T-cell (primary cell): ENCODE results near the gene SRP68. TPM values are rescaled to one million over a fixed set of nuclear protein-coding genes. Genes with fewer than 3 reads are reported as not detected.

Experiments
- ATAC-seq, 4 experiments: fragments of 200-7000 bp in 3 of 4; fragments of 150-1000 bp in 1 of 4; cut with Tn5 transposase; replicated peaks in 1 of 4; 1 replicate in 3 of 4; 2 replicates in 1 of 4; pipeline ENCODE4 v1.10.0; 2021; ENCODE audit warnings: moderate library complexity in 3 of 4, mild to moderate bottlenecking in 2 of 4, moderate number of reproducible peaks in 1 of 4
- CTCF ChIA-PET, 2 donors: fragments of 300-600 bp; sonication (Branson Sonifier 250); formaldehyde crosslinking; loops; one replicate each; lab custom pipeline; 2022; ENCODE audit warnings: antibody characterized with exemption in 2 of 2; lab: Charles Lee
- POLR2A ChIA-PET, 2 donors: fragments of 300-600 bp; sonication (Branson Sonifier 250); formaldehyde crosslinking; loops; one replicate each; lab custom pipeline; 2022; ENCODE audit warnings: antibody characterized with exemption in 2 of 2; lab: Charles Lee
- DNase-seq, 35 experiments: peaks; one replicate each; pipeline versions ENCODE4 v3.0.0 to v3.0.0-alpha.2; 2013 to 2023
- H3K27ac ChIP-seq: one replicate; pipeline ENCODE4 v1.5.1; 2013; ENCODE audit warnings: low read length
- H3K27me3 ChIP-seq, 2 experiments: replicated peaks in 1 of 2; 1 replicate in 1 of 2; 2 replicates in 1 of 2; pipeline versions ENCODE4 v1.6.1 to v1.7.0; 2013; ENCODE audit warnings: low read length in 1 of 2, mixed read lengths in 1 of 2; ENCODE audit not compliant: control insufficient read depth in 2 of 2, insufficient read depth in 2 of 2; ENCODE audit errors: extremely low read depth in 1 of 2
- H3K36me3 ChIP-seq, 2 donors: 1 replicate in 1 of 2; 2 replicates in 1 of 2; pipeline versions ENCODE4 v1.6.1 to v1.7.0; 2013; ENCODE audit warnings: low read length in 1 of 2; ENCODE audit not compliant: control insufficient read depth in 2 of 2, insufficient read depth in 1 of 2; ENCODE audit errors: extremely low read depth in 1 of 2
- H3K4me1 ChIP-seq, 2 experiments: 1 replicate in 1 of 2; 2 replicates in 1 of 2; pipeline versions ENCODE4 v1.6.1 to v1.7.0; 2013; ENCODE audit warnings: low read length in 2 of 2, mixed read lengths in 1 of 2; ENCODE audit not compliant: insufficient read depth in 2 of 2, control insufficient read depth in 1 of 2; ENCODE audit errors: extremely low read depth in 1 of 2
- H3K4me3 ChIP-seq, 2 donors: 1 replicate in 1 of 2; 2 replicates in 1 of 2; pipeline versions ENCODE4 v1.5.1 to v1.7.0; 2013; ENCODE audit warnings: mild to moderate bottlenecking in 2 of 2, low read length in 1 of 2, moderate library complexity in 1 of 2; ENCODE audit not compliant: control insufficient read depth in 1 of 2; ENCODE audit errors: extremely low read depth in 1 of 2
- H3K9me3 ChIP-seq: 2 replicates; pipeline ENCODE4 v1.7.0; 2013
- H3K27ac Mint-ChIP-seq, 2 donors: one replicate each; pipeline ENCODE4 v1.8.0; 2020 to 2021; ENCODE audit warnings: mild to moderate bottlenecking in 2 of 2, mixed read lengths in 2 of 2
- H3K27me3 Mint-ChIP-seq, 2 donors: one replicate each; pipeline ENCODE4 v1.8.0; 2021 to 2022; ENCODE audit warnings: mixed read lengths in 2 of 2
- H3K36me3 Mint-ChIP-seq: one replicate; pipeline ENCODE4 v1.8.0; 2021; ENCODE audit warnings: mixed read lengths
- H3K4me1 Mint-ChIP-seq, 3 donors: one replicate each; pipeline ENCODE4 v1.8.0; 2020 to 2022; ENCODE audit warnings: mixed read lengths in 3 of 3, mild to moderate bottlenecking in 1 of 3
- H3K4me3 Mint-ChIP-seq, 3 donors: one replicate each; pipeline ENCODE4 v1.8.0; 2020 to 2022; ENCODE audit warnings: mild to moderate bottlenecking in 3 of 3, mixed read lengths in 3 of 3, moderate library complexity in 3 of 3
- H3K9me3 Mint-ChIP-seq, 3 donors: one replicate each; pipeline ENCODE4 v1.8.0; 2020 to 2022; ENCODE audit warnings: mixed read lengths in 3 of 3
- WGBS: methylation state at CpG from one replicate; pipeline ENCODE4 v1.1.5; 2013; ENCODE audit warnings: missing lambda C conversion rate; ENCODE audit not compliant: insufficient coverage; 5-methylcytosine and 5-hydroxymethylcytosine counted together
- total RNA-seq, 35 experiments: library from RNA in 6 of 35; stranded (reverse) in 6 of 35; fragments of 120-200 nt in 1 of 35; gene quantifications; one replicate each; pipeline versions ENCODE4 v1.2.1 to v1.2.4 and lab custom pipeline; 2013 to 2026

The SRP68 gene
- 10 to 100 TPM; 71.9 to 81.6 (median 78.9) TPM for total RNA-seq
- 52.9 TPM for total RNA-seq (2013)
- total RNA-seq (lab: John Stamatoyannopoulos, UW) = 41.1 to 87.7 (median 57.2) reads per million in 29 experiments

- under 1% methylated on average over 34 of the region's 57 CpGs for WGBS
- Mint-ChIP-seq H3K9me3 (no peaks in the 10 kb centered on the region), H3K27ac (peak within 1 kb of the TSS; percentile 92 to 95), H3K36me3 (peaks cover 15% of the 10 kb centered on the region), H3K4me1 (peaks cover 50 to 61% (median 50%) of the 10 kb centered on the region in 3 donors), H3K4me3 (peak within 1 kb of the TSS; percentile 90 to 97 (median 94)), H3K27me3 (peaks cover 18 to 28% of the 10 kb centered on the region in 2 donors)
- peaks cover 10 to 40% of the 10 kb centered on the region in 2 experiments for H3K27me3 ChIP-seq
- H3K9me3 ChIP-seq = no peaks in the 10 kb centered on the region
- H3K4me3 ChIP-seq = peak within 1 kb of the TSS; percentile 88 to 96
- peaks cover 0 to 13% of the 10 kb centered on the region in 2 donors for H3K36me3 ChIP-seq
- ChIA-PET POLR2A (interaction anchor here in 1 of 2 donors (0.6 kb wide), 1 partner anchor 8 kb away, joined by 3 read pairs; no protein-coding TSS in a partner anchor), CTCF (interaction anchor here in 1 of 2 donors (0.6 to 1.0 kb wide), 3 partner anchors 30 to 775 kb away, joined by 3 to 4 read pairs (median 3); no protein-coding TSS in a partner anchor)
- peaks cover 21 to 60% of the 10 kb centered on the region in 2 experiments for H3K4me1 ChIP-seq
- peak within 1 kb of the TSS; percentile 85 for H3K27ac ChIP-seq
- peak; percentile 53 to 86 (median 71) for DNase-seq
- ATAC-seq = peak; percentile 78 to 96 (median 92)
These were observed at the start of gene SRP68 for GRCh38 chr17:76072148-76072858. Gene SRP68 (minus strand): TSS chr17:76072517. CDS start chr17:76072491, 26 bp downstream.

GRCh38 chr17:76121932-76122430 is 49.7 kb upstream of the SRP68 start:
- H3K4me1 ChIP-seq = peaks cover 6 to 28% of the 10 kb centered on the region in 2 experiments
- H3K9me3 Mint-ChIP-seq = no peaks in the 10 kb centered on the region
- no peaks in the 10 kb centered on the region for H3K36me3 Mint-ChIP-seq
- peak; percentile 18 to 35 (median 22) for ATAC-seq
- POLR2A ChIA-PET = interaction anchor here in 1 of 2 donors (1.0 kb wide), 1 partner anchor 147 kb away, joined by 3 read pairs; no protein-coding TSS in a partner anchor
- no peaks in the 10 kb centered on the region for H3K27me3 Mint-ChIP-seq
- CTCF ChIA-PET = interaction anchor here (0.6 to 5.7 kb wide), 6 partner anchors 58 to 158 kb away, joined by 3 to 29 read pairs (median 12); no protein-coding TSS in a partner anchor
- peaks cover 19 to 33% (median 30%) of the 10 kb centered on the region in 3 donors for H3K4me1 Mint-ChIP-seq
- H3K27ac ChIP-seq = peak overlapping the region; percentile 23
- H3K36me3 ChIP-seq = peaks cover 0 to 2% of the 10 kb centered on the region in 2 donors
- peaks cover 0 to 4% of the 10 kb centered on the region in 2 experiments for H3K27me3 ChIP-seq
- H3K27ac Mint-ChIP-seq = peak overlapping the region; percentile 69 to 75
- H3K4me3 Mint-ChIP-seq = peak overlapping the region; percentile 39 to 59 (median 45)
- no peaks in the 10 kb centered on the region for H3K9me3 ChIP-seq
- 32% methylated on average over 41 of the region's 42 CpGs for WGBS
- H3K4me3 ChIP-seq = peak overlapping the region; percentile 27 to 50
- peak in 2 of 35 experiments; percentile 25 to 33 for DNase-seq

GRCh38 chr17:76120658-76121008 is 48.3 kb upstream of the SRP68 start:
- ATAC-seq = no peak
- H3K4me1 ChIP-seq = peaks cover 2 to 24% of the 10 kb centered on the region in 2 experiments
- H3K27ac ChIP-seq = no peak overlapping the region
- H3K4me3 ChIP-seq = no peak overlapping the region
- H3K9me3 ChIP-seq = no peaks in the 10 kb centered on the region
- Mint-ChIP-seq H3K27ac (peak overlapping the region in 1 of 2 donors; percentile 28), H3K27me3 (no peaks in the 10 kb centered on the region), H3K36me3 (no peaks in the 10 kb centered on the region), H3K4me3 (peak overlapping the region in 1 of 3 donors; percentile 59), H3K9me3 (no peaks in the 10 kb centered on the region), H3K4me1 (peaks cover 9 to 23% (median 19%) of the 10 kb centered on the region in 3 donors)
- DNase-seq = no peak
- POLR2A ChIA-PET = interaction anchor here in 1 of 2 donors (0.6 kb wide), 1 partner anchor 17 kb away, joined by 3 read pairs; the partner anchor contains the start of gene EXOC7
- CTCF ChIA-PET = interaction anchor here (0.5 to 3.8 kb wide), 7 partner anchors 55 to 235 kb away, joined by 3 to 29 read pairs (median 4); no protein-coding TSS in a partner anchor
- H3K36me3 ChIP-seq = peaks cover 0 to 2% of the 10 kb centered on the region in 2 donors
- WGBS = 98% methylated on average over 5 of the region's 5 CpGs
- peaks cover 0 to 4% of the 10 kb centered on the region in 2 experiments for H3K27me3 ChIP-seq

GRCh38 chr17:76119409-76120371 is 47.4 kb upstream of the SRP68 start:
- CTCF ChIA-PET = interaction anchor here (0.5 to 3.8 kb wide), 7 partner anchors 54 to 234 kb away, joined by 3 to 29 read pairs (median 4); no protein-coding TSS in a partner anchor
- no peak overlapping the region for H3K4me3 Mint-ChIP-seq
- H3K9me3 ChIP-seq = no peaks in the 10 kb centered on the region
- no peak overlapping the region for H3K27ac ChIP-seq
- peaks cover 0 to 2% of the 10 kb centered on the region in 2 donors for H3K36me3 ChIP-seq
- H3K27me3 Mint-ChIP-seq = no peaks in the 10 kb centered on the region
- no peak overlapping the region for H3K4me3 ChIP-seq
- H3K9me3 Mint-ChIP-seq = no peaks in the 10 kb centered on the region
- peaks cover 0 to 4% of the 10 kb centered on the region in 2 experiments for H3K27me3 ChIP-seq
- ATAC-seq (no peak), DNase-seq (no peak)
- no peaks in the 10 kb centered on the region for H3K36me3 Mint-ChIP-seq
- H3K27ac Mint-ChIP-seq = no peak overlapping the region
- peaks cover 9 to 23% (median 17%) of the 10 kb centered on the region in 3 donors for H3K4me1 Mint-ChIP-seq
- WGBS = 83% methylated on average over 15 of the region's 19 CpGs
- POLR2A ChIA-PET = interaction anchor here (0.6 to 0.7 kb wide), 3 partner anchors 16 to 144 kb away, joined by 3 to 4 read pairs (median 3); partner anchors contain the start of gene EXOC7 (in 1 of the 2)
- H3K4me1 ChIP-seq = peaks cover 2 to 24% of the 10 kb centered on the region in 2 experiments

- H3K27ac Mint-ChIP-seq = no peak overlapping the region
- Histone ChIP-seq H3K36me3 (peaks cover 0 to 2% of the 10 kb centered on the region in 2 donors), H3K9me3 (no peaks in the 10 kb centered on the region), H3K4me3 (no peak overlapping the region), H3K27me3 (peaks cover 0 to 7% of the 10 kb centered on the region in 2 experiments), H3K4me1 (no peaks in the 10 kb centered on the region), H3K27ac (no peak overlapping the region)
- CTCF ChIA-PET = interaction anchor here (0.7 to 1.5 kb wide), 2 partner anchors 147 to 164 kb away, joined by 3 to 4 read pairs; no protein-coding TSS in a partner anchor
- POLR2A ChIA-PET = interaction anchor here in 1 of 2 donors (0.5 kb wide), 1 partner anchor 49 kb away, joined by 9 read pairs; no protein-coding TSS in a partner anchor
- no peaks in the 10 kb centered on the region for H3K9me3 Mint-ChIP-seq
- H3K4me1 Mint-ChIP-seq = no peaks in the 10 kb centered on the region
- H3K36me3 Mint-ChIP-seq = no peaks in the 10 kb centered on the region
- no peaks in the 10 kb centered on the region for H3K27me3 Mint-ChIP-seq
- DNase-seq = no peak
- H3K4me3 Mint-ChIP-seq = no peak overlapping the region
- no peak for ATAC-seq
- no CpG with 5 or more reads among the region's 7 CpGs for WGBS
These were observed 42.9 kb upstream of the SRP68 start for GRCh38 chr17:76115138-76115754.
